Colonic mucosa (tissue), 4 donors: ENCODE results near the gene POLRMT. TPM values are rescaled to one million over a fixed set of nuclear protein-coding genes. Genes with fewer than 3 reads are reported as not detected.
"Not testable (repeated sequence)": the region's sequence is repeated elsewhere in the genome, so short reads cannot be mapped to it uniquely, and the experiment has no call there.

Experiments
- DNase-seq: peaks from one replicate; pipeline ENCODE4 v3.0.0-alpha.2; 2020
- H3K27ac ChIP-seq: fragments of 200-600 bp; one replicate; pipeline ENCODE4 v1.8.0; 2021
- H3K27me3 ChIP-seq: fragments of 200-600 bp; one replicate; pipeline ENCODE4 v1.8.0; 2021
- H3K36me3 ChIP-seq: fragments of 200-600 bp; one replicate; pipeline ENCODE4 v1.8.0; 2021
- H3K4me1 ChIP-seq: fragments of 200-600 bp; one replicate; pipeline ENCODE4 v1.8.0; 2021; ENCODE audit warnings: mild to moderate bottlenecking
- H3K4me3 ChIP-seq: fragments of 200-600 bp; one replicate; pipeline ENCODE4 v1.8.0; 2021
- H3K9ac ChIP-seq, 2 donors: one replicate each; pipeline ENCODE4 v1.7.0; 2013; ENCODE audit warnings: control low read depth in 2 of 2, low read depth in 2 of 2, low read length in 2 of 2
- H3K9me3 ChIP-seq: fragments of 200-600 bp; one replicate; pipeline ENCODE4 v1.8.0; 2021
- CTCF ChIP-seq: fragments of 200-600 bp; IDR thresholded peaks from one replicate; pipeline ENCODE4 v1.8.0; 2022; ENCODE audit warnings: antibody characterized with exemption, mild to moderate bottlenecking
- intact Hi-C: fragments of 100-400 bp; cut with DNase I; formaldehyde crosslinking; loops from one replicate; pipeline ENCODE4 v1.14.1; 2022
- total RNA-seq, 2 donors: library from RNA; stranded (reverse); fragmentation: NEBNext Ultra II Directional in 1 of 2; extraction: Animal tissue kit (Norgen Biotek cat#: 25700) in 1 of 2; gene quantifications; one replicate each; pipeline ENCODE4 v1.2.1, GENCODE V29; 2021
- donor health status: healthy.
- donor health status: DM: no; HTN: no; CAD: no.
- donor health status: DM: no; HTN: no; CAD: no.

POLRMT gene
- total RNA-seq, 2 donors from 2014 or later: 50.2 to 77.3 TPM

- Histone ChIP-seq H3K9me3 (no peaks in the 10 kb centered on the region), H3K27ac (peak overlapping the region; percentile 22), H3K4me3 (peak overlapping the region; percentile 15), H3K4me1 (no peaks in the 10 kb centered on the region), H3K36me3 (no peaks in the 10 kb centered on the region), H3K9ac (peak overlapping the region in 1 of 2 donors; percentile 50), H3K27me3 (peaks cover 28% of the 10 kb centered on the region)
- intact Hi-C loops: no loop called here
- no peak for TF ChIP-seq CTCF
- no peak for DNase-seq
Measured at GRCh38 chr19:610801-611480, 22.4 kb downstream of the POLRMT start.

GRCh38 chr19:610071-610800 is 23.1 kb downstream of the POLRMT start:
- peaks cover 24% of the 10 kb centered on the region for H3K27me3 ChIP-seq

GRCh38 chr19:609004-609346 is 24.4 kb downstream of the POLRMT start:
- H3K4me1 ChIP-seq: no peaks in the 10 kb centered on the region
- H3K36me3 ChIP-seq: no peaks in the 10 kb centered on the region
- DNase-seq: no peak
- H3K27ac ChIP-seq: no peak overlapping the region
- peaks cover 24% of the 10 kb centered on the region for H3K27me3 ChIP-seq
- no peaks in the 10 kb centered on the region for H3K9me3 ChIP-seq
- TF ChIP-seq CTCF: no peak
- H3K4me3 ChIP-seq: no peak overlapping the region
- intact Hi-C loops: no loop called here
- H3K9ac ChIP-seq: no peak overlapping the region

More at GRCh38 chr19:610071-610800, 23.1 kb downstream of the POLRMT start:
- Histone ChIP-seq H3K9me3 (no peaks in the 10 kb centered on the region), H3K9ac (no peak overlapping the region), H3K4me1 (no peaks in the 10 kb centered on the region), H3K4me3 (peak overlapping the region; percentile 15), H3K36me3 (no peaks in the 10 kb centered on the region), H3K27ac (peak overlapping the region; percentile 22)
- intact Hi-C loops: no loop called here
- DNase-seq: no peak
- TF ChIP-seq CTCF: no peak

GRCh38 chr19:608155-609003 is 25.0 kb downstream of the POLRMT start:
- H3K4me3 ChIP-seq: no peak overlapping the region
- no peaks in the 10 kb centered on the region for H3K36me3 ChIP-seq
- H3K4me1 ChIP-seq: no peaks in the 10 kb centered on the region
- intact Hi-C loops: no loop called here
- H3K9ac ChIP-seq: no peak overlapping the region
- DNase-seq: no peak
- peaks cover 24% of the 10 kb centered on the region for H3K27me3 ChIP-seq
- TF ChIP-seq CTCF: no peak
- no peak overlapping the region for H3K27ac ChIP-seq
- no peaks in the 10 kb centered on the region for H3K9me3 ChIP-seq

DNA sequence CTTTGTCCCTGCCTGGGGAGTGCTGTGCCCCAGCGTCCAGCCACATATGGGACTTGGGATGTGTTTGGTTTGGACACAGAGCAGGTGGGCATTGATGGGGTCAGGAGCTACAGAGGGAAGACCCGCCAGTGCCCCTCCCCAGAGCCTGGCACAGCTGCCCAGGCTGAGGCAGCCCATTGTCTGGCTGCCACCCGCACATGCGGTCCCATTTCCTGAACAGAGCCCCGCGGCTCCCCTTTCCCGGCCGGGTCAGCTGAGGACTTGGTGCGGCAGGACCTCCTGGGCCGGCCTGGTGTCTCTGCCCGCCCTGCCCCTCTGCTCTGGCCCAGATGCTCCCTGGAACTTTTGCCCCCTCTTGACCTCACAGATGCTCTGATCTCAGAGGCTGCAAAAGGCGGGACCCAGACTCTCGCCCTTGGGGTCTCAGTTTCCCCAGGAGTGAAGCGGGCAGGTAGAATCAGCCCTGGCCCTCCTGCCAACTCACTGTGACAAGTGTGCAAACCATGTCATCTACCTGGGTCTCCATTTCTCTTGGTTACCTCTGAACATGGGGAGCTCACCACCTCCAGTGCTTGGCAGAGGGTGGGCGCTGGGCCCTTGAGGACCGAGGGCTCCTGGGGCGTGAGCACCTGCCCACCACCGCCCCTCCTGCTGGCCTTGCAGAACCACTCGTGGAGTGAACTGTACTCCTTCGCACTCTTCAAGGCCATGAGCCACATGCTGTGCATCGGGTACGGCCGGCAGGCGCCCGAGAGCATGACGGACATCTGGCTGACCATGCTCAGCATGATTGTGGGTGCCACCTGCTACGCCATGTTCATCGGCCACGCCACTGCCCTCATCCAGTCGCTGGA is 25.8 kb downstream of the POLRMT start:
- Histone ChIP-seq H3K27me3 (peaks cover 24% of the 10 kb centered on the region), H3K36me3 (no peaks in the 10 kb centered on the region), H3K9ac (no peak overlapping the region), H3K27ac (no peak overlapping the region), H3K4me1 (no peaks in the 10 kb centered on the region), H3K4me3 (no peak overlapping the region), H3K9me3 (no peaks in the 10 kb centered on the region)
- no peak for DNase-seq
- no peak for TF ChIP-seq CTCF
- intact Hi-C loops: no loop called here

GRCh38 chr19:605061-605971 is 28.0 kb downstream of the POLRMT start:
- H3K4me1 ChIP-seq, H3K36me3 ChIP-seq, intact Hi-C loops, H3K4me3 ChIP-seq, DNase-seq, H3K27ac ChIP-seq, H3K9ac ChIP-seq, H3K9me3 ChIP-seq: not testable (repeated sequence)
- peaks cover 11% of the 10 kb centered on the region for H3K27me3 ChIP-seq
